ENCODE measurements around the gene KIF22. TPM values are rescaled to one million over a fixed set of nuclear protein-coding genes. Genes with fewer than 3 reads are reported as not detected.
"Not testable (repeated sequence)": the region's sequence is repeated elsewhere in the genome, so short reads cannot be mapped to it uniquely, and the experiment has no call there.

The KIF22 gene
- polyA plus RNA-seq, 3 donors from 2014 or later, result 33.1 to 45.2 (median 33.3) TPM

GRCh38 chr16:29831490-29831889 lies 40.9 kb downstream of the KIF22 start:
- no peaks in the 10 kb centered on the region for H3K9me3 Mint-ChIP-seq
- no peak for DNase-seq
- peaks cover 10 to 15% of the 10 kb centered on the region in 2 donors for H3K4me1 Mint-ChIP-seq
- peaks cover 0 to 2% (median 0%) of the 10 kb centered on the region in 3 donors for H3K27me3 Mint-ChIP-seq (ENCODE audit: low read depth in 3 of 3)
- H3K27ac Mint-ChIP-seq, result no peak overlapping the region
- H3K36me3 Mint-ChIP-seq, result peaks cover 8 to 16% (median 11%) of the 10 kb centered on the region in 3 donors
- no peak overlapping the region for H3K4me3 Mint-ChIP-seq

DNA sequence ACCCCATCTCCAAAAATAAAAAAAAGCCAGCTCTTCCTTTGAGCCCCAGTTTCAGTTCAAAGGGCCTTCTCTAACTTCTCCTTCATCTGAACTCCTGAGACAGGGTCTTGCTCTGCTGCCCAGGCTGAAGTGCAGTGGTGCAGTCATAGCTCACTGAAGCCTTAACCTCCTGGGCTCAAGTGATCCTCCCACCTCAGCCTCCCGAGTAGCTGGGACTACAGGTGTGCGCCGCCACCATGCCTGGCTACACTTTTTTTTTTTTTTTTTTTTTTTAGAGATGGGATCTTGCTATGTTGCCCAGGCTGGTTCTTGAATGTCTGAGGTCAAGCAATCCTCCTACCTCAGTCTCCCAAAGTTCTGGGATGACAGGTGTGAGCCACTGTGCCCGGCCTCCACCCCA lies 42.7 kb downstream of the KIF22 start:
- not testable (repeated sequence) for H3K27ac Mint-ChIP-seq; H3K9me3 Mint-ChIP-seq; H3K4me3 Mint-ChIP-seq; DNase-seq; H3K4me1 Mint-ChIP-seq; H3K27me3 Mint-ChIP-seq (ENCODE audit: low read depth in 3 of 3)
- H3K36me3 Mint-ChIP-seq, result peaks cover 13 to 28% (median 16%) of the 10 kb centered on the region in 3 donors

DNA sequence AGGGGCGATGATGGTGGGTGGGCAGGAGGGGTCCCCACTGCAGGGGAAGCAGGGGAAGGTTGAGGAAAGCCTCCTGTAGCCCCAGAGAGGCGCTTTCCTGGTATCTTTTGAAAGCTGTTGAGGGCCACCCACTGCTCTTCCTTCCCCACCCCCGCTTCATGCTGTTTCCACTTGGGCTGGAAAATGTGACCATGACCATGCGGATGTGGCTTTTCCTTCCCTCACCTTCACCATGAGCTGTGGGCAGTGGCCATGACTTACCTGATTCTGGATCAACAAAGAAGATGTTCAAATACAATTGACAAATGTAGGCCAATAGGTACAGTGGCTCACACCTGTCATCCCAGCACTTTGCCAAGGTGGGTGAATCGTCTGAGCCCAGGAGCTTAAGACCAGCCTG lies 43.5 kb downstream of the KIF22 start:
- Mint-ChIP-seq H3K9me3 (no peaks in the 10 kb centered on the region), H3K4me3 (no peak overlapping the region), H3K4me1 (peaks cover 0 to 5% of the 10 kb centered on the region in 2 donors), H3K36me3 (peaks cover 13 to 28% (median 16%) of the 10 kb centered on the region in 3 donors), H3K27me3 (ENCODE audit: low read depth in 3 of 3) (peaks cover 0 to 2% (median 0%) of the 10 kb centered on the region in 3 donors), H3K27ac (no peak overlapping the region)
- DNase-seq, result no peak

DNA sequence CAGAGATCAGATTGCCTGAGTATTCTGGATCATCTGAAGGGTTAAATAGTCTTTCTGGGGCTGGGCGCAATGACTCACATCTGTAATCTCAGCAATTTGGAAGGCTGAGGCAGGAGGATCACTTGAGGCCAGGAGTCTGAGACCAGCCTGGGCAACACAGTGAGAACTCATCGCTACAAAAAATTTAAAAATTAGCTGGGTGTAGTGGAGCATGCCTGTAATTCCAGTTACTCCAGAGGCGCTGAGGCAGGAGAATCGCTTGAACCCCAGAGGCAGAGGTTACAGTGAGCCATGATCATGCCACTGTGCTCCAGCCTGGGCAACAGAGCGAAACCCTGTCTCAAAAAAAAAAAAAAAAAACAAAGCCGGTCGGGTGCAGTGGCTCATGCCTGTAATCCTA lies 45.4 kb downstream of the KIF22 start:
- Mint-ChIP-seq H3K36me3 (peaks cover 14 to 36% (median 19%) of the 10 kb centered on the region in 3 donors), H3K4me3 (no peak overlapping the region), H3K27ac (peak overlapping the region in 1 of 6 donors; percentile 2), H3K4me1 (no peaks in the 10 kb centered on the region), H3K9me3 (no peaks in the 10 kb centered on the region), H3K27me3 (ENCODE audit: low read depth in 3 of 3) (peaks cover 0 to 2% (median 2%) of the 10 kb centered on the region in 3 donors)
- DNase-seq, result no peak

- peaks cover 16 to 38% (median 19%) of the 10 kb centered on the region in 3 donors for H3K36me3 Mint-ChIP-seq
- no peaks in the 10 kb centered on the region for H3K4me1 Mint-ChIP-seq
- H3K9me3 Mint-ChIP-seq, result no peaks in the 10 kb centered on the region
- peaks cover 0 to 2% (median 0%) of the 10 kb centered on the region in 3 donors for H3K27me3 Mint-ChIP-seq (ENCODE audit: low read depth in 3 of 3)
- H3K4me3 Mint-ChIP-seq, result no peak overlapping the region
- DNase-seq, result no peak
- H3K27ac Mint-ChIP-seq, result no peak overlapping the region
Observed at GRCh38 chr16:29836623-29837022, 46.1 kb downstream of the KIF22 start.

- peaks cover 0 to 2% (median 0%) of the 10 kb centered on the region in 3 donors for H3K27me3 Mint-ChIP-seq (ENCODE audit: low read depth in 3 of 3)
- H3K4me1 Mint-ChIP-seq, result no peaks in the 10 kb centered on the region
- H3K36me3 Mint-ChIP-seq, result peaks cover 12 to 34% (median 19%) of the 10 kb centered on the region in 3 donors
- DNase-seq, result no peak
- H3K27ac Mint-ChIP-seq, result no peak overlapping the region
- H3K4me3 Mint-ChIP-seq, result no peak overlapping the region
- H3K9me3 Mint-ChIP-seq, result no peaks in the 10 kb centered on the region
Observed at GRCh38 chr16:29837841-29838240, 47.3 kb downstream of the KIF22 start.

DNA sequence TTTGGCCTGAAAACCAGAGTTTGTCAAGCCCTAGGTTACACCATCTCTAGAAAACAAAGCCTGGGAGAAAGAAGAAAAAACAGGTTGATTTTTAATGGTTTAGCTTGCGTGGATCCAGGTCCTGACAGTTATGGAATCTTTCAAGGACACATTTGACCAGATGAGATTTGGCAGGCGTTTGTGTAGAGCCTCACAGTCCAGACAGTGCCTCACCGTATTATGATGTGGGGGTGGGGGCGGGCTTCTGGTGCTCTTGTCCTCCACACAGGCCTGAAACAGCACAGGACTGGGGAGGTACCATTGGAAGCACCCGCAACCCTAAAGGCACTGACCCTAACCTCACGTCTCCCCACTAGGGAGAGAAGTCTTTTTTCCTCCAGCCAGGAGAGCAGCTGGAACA lies 49.3 kb downstream of the KIF22 start:
- H3K27me3 Mint-ChIP-seq (ENCODE audit: low read depth in 3 of 3), result peaks cover 0 to 2% (median 0%) of the 10 kb centered on the region in 3 donors
- no peak overlapping the region for H3K4me3 Mint-ChIP-seq
- H3K27ac Mint-ChIP-seq, result no peak overlapping the region
- no peaks in the 10 kb centered on the region for H3K9me3 Mint-ChIP-seq
- H3K36me3 Mint-ChIP-seq, result peaks cover 11 to 35% (median 15%) of the 10 kb centered on the region in 3 donors
- DNase-seq, result no peak
- no peaks in the 10 kb centered on the region for H3K4me1 Mint-ChIP-seq

- peaks cover 0 to 2% (median 0%) of the 10 kb centered on the region in 3 donors for H3K27me3 Mint-ChIP-seq (ENCODE audit: low read depth in 3 of 3)
- no peaks in the 10 kb centered on the region for H3K9me3 Mint-ChIP-seq
- DNase-seq, result no peak
- H3K4me1 Mint-ChIP-seq, result no peaks in the 10 kb centered on the region
- peak overlapping the region in 2 of 6 donors; percentile 55 to 60 for H3K27ac Mint-ChIP-seq
- no peak overlapping the region for H3K4me3 Mint-ChIP-seq
- H3K36me3 Mint-ChIP-seq, result peaks cover 13 to 36% (median 15%) of the 10 kb centered on the region in 3 donors
Observed at GRCh38 chr16:29840240-29840639, 49.7 kb downstream of the KIF22 start.

DNA sequence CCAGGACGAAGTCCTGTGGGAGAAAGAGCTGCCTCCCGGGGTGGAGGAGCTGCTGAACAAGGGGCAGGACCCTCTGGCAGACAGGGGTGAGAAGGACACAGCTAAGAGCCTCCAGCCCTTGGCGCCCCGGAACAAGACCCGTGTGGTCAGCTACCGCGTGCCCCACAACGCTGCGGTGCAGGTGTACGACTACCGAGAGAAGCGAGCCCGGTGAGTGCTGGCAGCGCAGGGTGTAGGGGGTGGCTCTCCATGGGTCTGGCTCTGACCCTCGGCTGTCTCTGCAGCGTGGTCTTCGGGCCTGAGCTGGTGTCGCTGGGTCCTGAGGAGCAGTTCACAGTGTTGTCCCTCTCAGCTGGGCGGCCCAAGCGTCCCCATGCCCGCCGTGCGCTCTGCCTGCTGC lies 51.1 kb downstream of the KIF22 start:
- Mint-ChIP-seq H3K4me3 (no peak overlapping the region), H3K9me3 (no peaks in the 10 kb centered on the region), H3K36me3 (peaks cover 11 to 30% (median 12%) of the 10 kb centered on the region in 3 donors), H3K27ac (peak overlapping the region in 1 of 6 donors; percentile 29), H3K27me3 (ENCODE audit: low read depth in 3 of 3) (peaks cover 0 to 2% (median 0%) of the 10 kb centered on the region in 3 donors), H3K4me1 (no peaks in the 10 kb centered on the region)
- DNase-seq, result no peak

- peaks cover 0 to 5% (median 5%) of the 10 kb centered on the region in 3 donors for H3K27me3 Mint-ChIP-seq (ENCODE audit: low read depth in 3 of 3)
- no peaks in the 10 kb centered on the region for H3K4me1 Mint-ChIP-seq
- no peaks in the 10 kb centered on the region for H3K9me3 Mint-ChIP-seq
- no peak overlapping the region for H3K4me3 Mint-ChIP-seq
- peaks cover 7 to 25% (median 8%) of the 10 kb centered on the region in 3 donors for H3K36me3 Mint-ChIP-seq
- no peak for DNase-seq
- H3K27ac Mint-ChIP-seq, result no peak overlapping the region
Observed at GRCh38 chr16:29842732-29843346, 52.3 kb downstream of the KIF22 start.

DNA sequence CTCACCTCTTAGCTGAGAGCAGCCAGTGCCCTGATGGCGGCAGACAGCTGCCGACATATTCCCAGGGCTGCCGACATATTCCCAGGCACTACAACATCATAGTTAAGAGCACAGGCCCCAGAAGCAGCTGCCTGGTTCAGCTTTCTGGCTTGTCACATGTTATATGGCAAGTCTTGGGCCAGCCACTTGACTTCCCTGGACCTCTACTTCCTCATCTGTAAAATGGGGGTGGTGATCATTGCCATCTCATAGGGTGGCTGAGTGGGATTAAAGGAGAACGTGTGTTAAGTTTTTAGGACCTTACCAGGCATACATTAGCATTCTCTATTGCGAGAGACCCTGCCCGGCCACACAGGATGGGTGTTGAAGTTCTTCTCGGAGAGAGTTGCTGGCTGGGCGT lies 53.4 kb downstream of the KIF22 start:
- Mint-ChIP-seq H3K36me3 (peaks cover 7 to 24% (median 8%) of the 10 kb centered on the region in 3 donors), H3K27ac (no peak overlapping the region), H3K4me1 (no peaks in the 10 kb centered on the region), H3K9me3 (no peaks in the 10 kb centered on the region), H3K4me3 (no peak overlapping the region), H3K27me3 (ENCODE audit: low read depth in 3 of 3) (peaks cover 0 to 5% (median 5%) of the 10 kb centered on the region in 3 donors)
- no peak for DNase-seq

GRCh38 chr16:29844575-29845331 lies 54.2 kb downstream of the KIF22 start:
- no peak for DNase-seq
- Mint-ChIP-seq H3K27ac (peak overlapping the region in 1 of 6 donors; percentile 31), H3K36me3 (peaks cover 4 to 24% (median 8%) of the 10 kb centered on the region in 3 donors)

DNA sequence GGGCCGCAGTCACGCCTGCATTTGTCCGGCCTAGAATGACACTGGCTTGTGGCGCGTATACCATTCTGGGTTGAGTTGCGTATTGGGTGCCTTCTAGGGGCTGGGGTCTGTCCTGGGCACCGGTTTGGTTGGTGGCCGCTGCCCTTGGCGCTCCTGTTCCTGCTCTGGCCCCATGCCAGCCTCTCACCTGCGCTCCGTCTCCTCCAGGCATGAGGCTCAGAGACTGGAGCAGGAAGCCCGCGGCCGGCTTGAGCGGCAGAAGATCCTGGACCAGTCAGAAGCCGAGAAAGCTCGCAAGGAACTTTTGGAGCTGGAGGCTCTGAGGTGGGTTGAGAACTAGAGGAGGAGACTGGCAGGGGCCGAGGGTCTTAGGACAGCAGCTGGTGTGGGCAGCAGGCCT lies 55.1 kb downstream of the KIF22 start:
- no peaks in the 10 kb centered on the region for H3K4me1 Mint-ChIP-seq
- peak overlapping the region in 1 of 6 donors; percentile 31 for H3K27ac Mint-ChIP-seq
- DNase-seq, result no peak
- peaks cover 4 to 19% (median 8%) of the 10 kb centered on the region in 3 donors for H3K36me3 Mint-ChIP-seq
- H3K27me3 Mint-ChIP-seq (ENCODE audit: low read depth in 3 of 3), result peaks cover 0 to 5% (median 3%) of the 10 kb centered on the region in 3 donors
- H3K9me3 Mint-ChIP-seq, result no peaks in the 10 kb centered on the region
- no peak overlapping the region for H3K4me3 Mint-ChIP-seq

More at GRCh38 chr16:29844575-29845331, 54.2 kb downstream of the KIF22 start:
- H3K9me3 Mint-ChIP-seq, result no peaks in the 10 kb centered on the region
- H3K4me1 Mint-ChIP-seq, result no peaks in the 10 kb centered on the region
- no peak overlapping the region for H3K4me3 Mint-ChIP-seq
- peaks cover 0 to 5% (median 5%) of the 10 kb centered on the region in 3 donors for H3K27me3 Mint-ChIP-seq (ENCODE audit: low read depth in 3 of 3)
